ENCODE measurements around the gene DNM1.

DNM1 gene

GRCh38 chr9:128205296-128205944, 2.2 kb downstream of the DNM1 start:
- no peak for DNase-seq (ENCODE audit: low read depth)

GRCh38 chr9:128206484-128206883, 3.3 kb downstream of the DNM1 start:
- no peak for DNase-seq (ENCODE audit: low read depth)

- DNase-seq (ENCODE audit: low read depth): no peak
Observed at GRCh38 chr9:128206916-128207910, 4.0 kb downstream of the DNM1 start.

GRCh38 chr9:128208386-128208785, 5.2 kb downstream of the DNM1 start:
- no peak for DNase-seq (ENCODE audit: low read depth)

GRCh38 chr9:128208946-128209669, 5.9 kb downstream of the DNM1 start:
- no peak for DNase-seq (ENCODE audit: low read depth)

- DNase-seq (ENCODE audit: low read depth): no peak
Observed at GRCh38 chr9:128211186-128211980, 8.2 kb downstream of the DNM1 start.

GRCh38 chr9:128211981-128212281, 8.8 kb downstream of the DNM1 start:
- DNase-seq (ENCODE audit: low read depth): no peak

GRCh38 chr9:128213746-128214497, 10.7 kb downstream of the DNM1 start:
- no peak for DNase-seq (ENCODE audit: low read depth)

GRCh38 chr9:128214571-128215490, 11.7 kb downstream of the DNM1 start:
- DNase-seq (ENCODE audit: low read depth): no peak

GRCh38 chr9:128215491-128216409, 12.6 kb downstream of the DNM1 start:
- DNase-seq (ENCODE audit: low read depth): no peak

GRCh38 chr9:128216781-128217553, 13.8 kb downstream of the DNM1 start:
- DNase-seq (ENCODE audit: low read depth): no peak

GRCh38 chr9:128218172-128218517, 15.0 kb downstream of the DNM1 start:
- DNase-seq (ENCODE audit: low read depth): no peak

- DNase-seq (ENCODE audit: low read depth): no peak
Observed at GRCh38 chr9:128218518-128219389, 15.6 kb downstream of the DNM1 start.

GRCh38 chr9:128219831-128220230, 16.7 kb downstream of the DNM1 start:
- no peak for DNase-seq (ENCODE audit: low read depth)

- DNase-seq (ENCODE audit: low read depth): no peak
Observed at GRCh38 chr9:128222026-128222425, 18.8 kb downstream of the DNM1 start.

GRCh38 chr9:128222880-128223670, 19.9 kb downstream of the DNM1 start:
- DNase-seq (ENCODE audit: low read depth): no peak
